SU-DHL-6 (cell line): ENCODE results near the gene NLGN1.

Source experiments
- CTCF ChIP-seq: fragments of 200-600 bp; sonication (generic); IDR thresholded peaks from one replicate; pipeline ENCODE4 v1.5.1; 2017; ENCODE audit warnings: antibody characterized with exemption, mild to moderate bottlenecking, low read length, moderate library complexity; ENCODE audit not compliant: insufficient read depth, poor library complexity, severe bottlenecking
- EZH2phosphoT487 ChIP-seq: fragments of 200-600 bp; sonication (generic), shearing (Covaris generic); conservative IDR thresholded peaks from 2 replicates; pipeline ENCODE4 v1.6.1; 2018; ENCODE audit warnings: mild to moderate bottlenecking, antibody characterized with exemption, low read length, moderate library complexity, mixed read lengths

GRCh38 chr3:173890091-173890490, 492.5 kb downstream of the NLGN1 start:
- TF ChIP-seq CTCF (no peak), EZH2phosphoT487 (no peak)
